K562 (cell line): ENCODE data around the gene NUBP2. TPM values are rescaled to one million over a fixed set of nuclear protein-coding genes. Genes with fewer than 3 reads are reported as not detected.
A peak's percentile ranks its signal among the peaks of the same experiment; 100 is the strongest.

ENCODE experiments used
- ATF7 ChIP-seq: fragments of 450-650 bp; IDR thresholded peaks from 2 replicates; pipeline ENCODE4 v1.7.1; 2014; ENCODE audit warnings: mild to moderate bottlenecking, moderate library complexity
- CCAR2 ChIP-seq: fragments of 200-400 bp; formaldehyde crosslinking; IDR thresholded peaks from 2 replicates; pipeline ENCODE4 v1.6.1; 2017; ENCODE audit warnings: mild to moderate bottlenecking, low read depth, low read length
- GATAD2B ChIP-seq: fragments of 450-650 bp; IDR thresholded peaks from 2 replicates; pipeline ENCODE4 v1.6.1; 2017; ENCODE audit warnings: mild to moderate bottlenecking, borderline replicate concordance
- JUND ChIP-seq, 2 experiments: IDR thresholded peaks; 2 replicates in 1 of 2; 3 replicates in 1 of 2; pipeline ENCODE4 v1.6.1; 2011; ENCODE audit warnings: borderline replicate concordance in 2 of 2, low read depth in 2 of 2, low read length in 2 of 2, improper control_type of control experiment in 1 of 2, missing biosample characterization in 1 of 2, missing genetic modification characterization in 1 of 2, missing genetic modification reagents in 1 of 2
- KLF6 ChIP-seq: fragments of 250-450 bp; sonication (Bioruptor Pico); IDR thresholded peaks from 2 replicates; pipeline ENCODE4 v1.4.0; 2020; ENCODE audit warnings: mild to moderate bottlenecking, moderate library complexity, borderline replicate concordance
- NCOA2 ChIP-seq, 2 experiments: fragments of 450-650 bp; IDR thresholded peaks; 2 replicates each; pipeline ENCODE4 v1.6.1; 2018; ENCODE audit warnings: mild to moderate bottlenecking in 2 of 2, moderate library complexity in 1 of 2; ENCODE audit not compliant: partially characterized antibody in 2 of 2
- NCOR1 ChIP-seq: fragments of 450-650 bp; IDR thresholded peaks from 2 replicates; pipeline ENCODE4 v1.6.1; 2016; ENCODE audit warnings: mild to moderate bottlenecking, moderate library complexity
- NELFE ChIP-seq: IDR thresholded peaks from 2 replicates; pipeline ENCODE4 v1.6.1; 2011; ENCODE audit warnings: mild to moderate bottlenecking; ENCODE audit not compliant: insufficient read depth, insufficient read length
- RFX5 ChIP-seq: IDR thresholded peaks from 2 replicates; pipeline ENCODE4 v1.6.1; 2011; ENCODE audit warnings: low read depth, mild to moderate bottlenecking, improper control_type of control experiment, low read length
- SP1 ChIP-seq: sonication (generic); formaldehyde crosslinking; IDR thresholded peaks from 2 replicates; pipeline ENCODE4 v1.8.1; 2022; ENCODE audit warnings: mild to moderate bottlenecking, missing genetic modification reagents
- SRF ChIP-seq, 2 experiments: fragments of 250-450, 450-650 bp in 1 of 2; sonication (Bioruptor Pico) in 1 of 2; sonication (generic) in 1 of 2; formaldehyde crosslinking; IDR thresholded peaks; 2 replicates each; pipeline versions ENCODE4 v1.5.0 to v1.5.1; 2020 to 2022; ENCODE audit warnings: mild to moderate bottlenecking in 1 of 2, missing genetic modification reagents in 1 of 2
- polyA plus RNA-seq, 8 experiments: library from polyadenylated mRNA; depleted of rRNA in 4 of 8; stranded (reverse) in 5 of 8; unstranded in 3 of 8; fragments of >200 nt; fragmentation: Nextera tagmentation in 2 of 8; fragmentation: Illumina TruSeq in 1 of 8; extraction: Ambion mirVana in 2 of 8; extraction: Trizol in 1 of 8; gene quantifications; 2 replicates each; pipeline versions ENCODE4 v1.2.1 to v1.2.3, GENCODE V29; 2011 to 2014; ENCODE audit warnings: inconsistent platforms in 1 of 8, missing spikeins in 1 of 8
- total RNA-seq, 7 experiments: library from RNA; depleted of rRNA in 6 of 7; stranded (reverse); fragments of >200 nt in 6 of 7; fragmentation: Illumina TruSeq in 2 of 7; extraction: Trizol in 2 of 7; gene quantifications; 2 replicates each; pipeline versions ENCODE4 v1.2.1 to v1.2.3, GENCODE V29; 2011 to 2021; ENCODE audit warnings: low replicate concordance in 1 of 7
- TF ChIP-seq, protein P1 (sequence below): sonication (generic); formaldehyde crosslinking; IDR thresholded peaks from 2 replicates; pipeline ENCODE4 v1.8.0; 2023; ENCODE audit warnings: mild to moderate bottlenecking, missing genetic modification reagents
- TF ChIP-seq, protein P2 (sequence below), 2 experiments: fragments of 450-650 bp in 1 of 2; sonication (generic) in 1 of 2; formaldehyde crosslinking in 1 of 2; IDR thresholded peaks; 2 replicates each; pipeline versions ENCODE4 v1.7.1 to v1.9.0; 2016 to 2022; ENCODE audit warnings: inconsistent platforms in 1 of 2, mild to moderate bottlenecking in 1 of 2, missing genetic modification reagents in 1 of 2

NUBP2 gene
- total and polyA plus RNA-seq, 9 of the 15 experiments (the other 6 are each of a cell fraction or from before 2014, with no cell fraction given), result 1.8 to 115 (median 24.0) TPM

GRCh38 chr16:1826691-1827573 lies 44.2 kb downstream of the NUBP2 start, which contains the start of the genes FAHD1 and HAGH (continued):
- TF ChIP-seq, protein P1, sequence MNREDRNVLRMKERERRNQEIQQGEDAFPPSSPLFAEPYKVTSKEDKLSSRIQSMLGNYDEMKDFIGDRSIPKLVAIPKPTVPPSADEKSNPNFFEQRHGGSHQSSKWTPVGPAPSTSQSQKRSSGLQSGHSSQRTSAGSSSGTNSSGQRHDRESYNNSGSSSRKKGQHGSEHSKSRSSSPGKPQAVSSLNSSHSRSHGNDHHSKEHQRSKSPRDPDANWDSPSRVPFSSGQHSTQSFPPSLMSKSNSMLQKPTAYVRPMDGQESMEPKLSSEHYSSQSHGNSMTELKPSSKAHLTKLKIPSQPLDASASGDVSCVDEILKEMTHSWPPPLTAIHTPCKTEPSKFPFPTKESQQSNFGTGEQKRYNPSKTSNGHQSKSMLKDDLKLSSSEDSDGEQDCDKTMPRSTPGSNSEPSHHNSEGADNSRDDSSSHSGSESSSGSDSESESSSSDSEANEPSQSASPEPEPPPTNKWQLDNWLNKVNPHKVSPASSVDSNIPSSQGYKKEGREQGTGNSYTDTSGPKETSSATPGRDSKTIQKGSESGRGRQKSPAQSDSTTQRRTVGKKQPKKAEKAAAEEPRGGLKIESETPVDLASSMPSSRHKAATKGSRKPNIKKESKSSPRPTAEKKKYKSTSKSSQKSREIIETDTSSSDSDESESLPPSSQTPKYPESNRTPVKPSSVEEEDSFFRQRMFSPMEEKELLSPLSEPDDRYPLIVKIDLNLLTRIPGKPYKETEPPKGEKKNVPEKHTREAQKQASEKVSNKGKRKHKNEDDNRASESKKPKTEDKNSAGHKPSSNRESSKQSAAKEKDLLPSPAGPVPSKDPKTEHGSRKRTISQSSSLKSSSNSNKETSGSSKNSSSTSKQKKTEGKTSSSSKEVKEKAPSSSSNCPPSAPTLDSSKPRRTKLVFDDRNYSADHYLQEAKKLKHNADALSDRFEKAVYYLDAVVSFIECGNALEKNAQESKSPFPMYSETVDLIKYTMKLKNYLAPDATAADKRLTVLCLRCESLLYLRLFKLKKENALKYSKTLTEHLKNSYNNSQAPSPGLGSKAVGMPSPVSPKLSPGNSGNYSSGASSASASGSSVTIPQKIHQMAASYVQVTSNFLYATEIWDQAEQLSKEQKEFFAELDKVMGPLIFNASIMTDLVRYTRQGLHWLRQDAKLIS (CRISPR knock-in tag), result 0 out of 2 replicates have a peak, but pooled peaks have one; percentile 42
- TF ChIP-seq JUND (IDR thresholded peaks at IDR 0.05; ENCODE audit: borderline replicate concordance, low read depth, low read length) (0 out of 2 replicates have a peak, but pooled peaks have one; percentile 3), JUND (tag; IDR thresholded peaks at IDR 0.05; ENCODE audit: borderline replicate concordance, low read depth, low read length) (no peak), ATF7 (peak; percentile 84), RFX5 (peak; percentile 43), NCOR1 (no peak), NCOA2 (IDR thresholded peaks at IDR 0.05; ENCODE audit: partially characterized antibody in 2 of 2) (no peak), CCAR2 (no peak), NELFE (no peak), GATAD2B (no peak), KLF6 (CRISPR knock-in tag) (no peak), SP1 (CRISPR knock-in tag) (peak; percentile 87), SRF (CRISPR knock-in tag; IDR thresholded peaks at IDR 0.05) (no peak)
- TF ChIP-seq, protein P2, sequence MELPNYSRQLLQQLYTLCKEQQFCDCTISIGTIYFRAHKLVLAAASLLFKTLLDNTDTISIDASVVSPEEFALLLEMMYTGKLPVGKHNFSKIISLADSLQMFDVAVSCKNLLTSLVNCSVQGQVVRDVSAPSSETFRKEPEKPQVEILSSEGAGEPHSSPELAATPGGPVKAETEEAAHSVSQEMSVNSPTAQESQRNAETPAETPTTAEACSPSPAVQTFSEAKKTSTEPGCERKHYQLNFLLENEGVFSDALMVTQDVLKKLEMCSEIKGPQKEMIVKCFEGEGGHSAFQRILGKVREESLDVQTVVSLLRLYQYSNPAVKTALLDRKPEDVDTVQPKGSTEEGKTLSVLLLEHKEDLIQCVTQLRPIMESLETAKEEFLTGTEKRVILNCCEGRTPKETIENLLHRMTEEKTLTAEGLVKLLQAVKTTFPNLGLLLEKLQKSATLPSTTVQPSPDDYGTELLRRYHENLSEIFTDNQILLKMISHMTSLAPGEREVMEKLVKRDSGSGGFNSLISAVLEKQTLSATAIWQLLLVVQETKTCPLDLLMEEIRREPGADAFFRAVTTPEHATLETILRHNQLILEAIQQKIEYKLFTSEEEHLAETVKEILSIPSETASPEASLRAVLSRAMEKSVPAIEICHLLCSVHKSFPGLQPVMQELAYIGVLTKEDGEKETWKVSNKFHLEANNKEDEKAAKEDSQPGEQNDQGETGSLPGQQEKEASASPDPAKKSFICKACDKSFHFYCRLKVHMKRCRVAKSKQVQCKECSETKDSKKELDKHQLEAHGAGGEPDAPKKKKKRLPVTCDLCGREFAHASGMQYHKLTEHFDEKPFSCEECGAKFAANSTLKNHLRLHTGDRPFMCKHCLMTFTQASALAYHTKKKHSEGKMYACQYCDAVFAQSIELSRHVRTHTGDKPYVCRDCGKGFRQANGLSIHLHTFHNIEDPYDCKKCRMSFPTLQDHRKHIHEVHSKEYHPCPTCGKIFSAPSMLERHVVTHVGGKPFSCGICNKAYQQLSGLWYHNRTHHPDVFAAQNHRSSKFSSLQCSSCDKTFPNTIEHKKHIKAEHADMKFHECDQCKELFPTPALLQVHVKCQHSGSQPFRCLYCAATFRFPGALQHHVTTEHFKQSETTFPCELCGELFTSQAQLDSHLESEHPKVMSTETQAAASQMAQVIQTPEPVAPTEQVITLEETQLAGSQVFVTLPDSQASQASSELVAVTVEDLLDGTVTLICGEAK (IDR thresholded peaks at IDR 0.05), result peak; percentile 47
- TF ChIP-seq, protein P2 (CRISPR knock-in tag; IDR thresholded peaks at IDR 0.05), result no peak
